ENCODE data around the gene PRR36.
"Not testable (repeated sequence)": the region's sequence is repeated elsewhere in the genome, so short reads cannot be mapped to it uniquely, and the experiment has no call there.

The PRR36 gene

GRCh38 chr19:7870571-7871436 is 3.4 kb downstream of the PRR36 start:
- DNase-seq = no peak

- peak; percentile 48 for DNase-seq
Observed at GRCh38 chr19:7869910-7870511, 4.2 kb downstream of the PRR36 start.

GRCh38 chr19:7869453-7869909 is 4.7 kb downstream of the PRR36 start:
- DNase-seq = peak; percentile 65

- DNase-seq = peak; percentile 71
Observed at GRCh38 chr19:7868671-7869452, 5.3 kb downstream of the PRR36 start.

- DNase-seq = no peak
Observed at GRCh38 chr19:7868326-7868670, 5.9 kb downstream of the PRR36 start.

- no peak for DNase-seq
Observed at GRCh38 chr19:7867092-7867844, 6.9 kb downstream of the PRR36 start.

- DNase-seq = no peak
Observed at GRCh38 chr19:7866399-7867091, 7.6 kb downstream of the PRR36 start.

GRCh38 chr19:7865262-7865911 is 8.8 kb downstream of the PRR36 start:
- no peak for DNase-seq

GRCh38 chr19:7864690-7865074 is 9.5 kb downstream of the PRR36 start:
- no peak for DNase-seq

- DNase-seq = no peak
Observed at GRCh38 chr19:7863971-7864689, 10.1 kb downstream of the PRR36 start.

- DNase-seq = no peak
Observed at GRCh38 chr19:7863157-7863970, 10.8 kb downstream of the PRR36 start.

GRCh38 chr19:7862413-7862951 is 11.7 kb downstream of the PRR36 start:
- DNase-seq = peak; percentile 62

GRCh38 chr19:7861619-7862412 is 12.4 kb downstream of the PRR36 start:
- DNase-seq = no peak

- no peak for DNase-seq
Observed at GRCh38 chr19:7860714-7861618, 13.2 kb downstream of the PRR36 start.

GRCh38 chr19:7859831-7860713 is 14.1 kb downstream of the PRR36 start:
- DNase-seq = no peak

GRCh38 chr19:7859087-7859486 is 15.1 kb downstream of the PRR36 start:
- DNase-seq = not testable (repeated sequence)
